Calu3 (cell line): ENCODE data around the gene DPEP1. TPM values are rescaled to one million over a fixed set of nuclear protein-coding genes. Genes with fewer than 3 reads are reported as not detected.
"Not testable (repeated sequence)": the region's sequence is repeated elsewhere in the genome, so short reads cannot be mapped to it uniquely, and the experiment has no call there.

Source experiments
- BruUV-seq: library from RNA; stranded (reverse); fragments of 400-500 nt; replicated peaks from 2 replicates; lab custom pipeline; 2021; lab: Mats Ljungman, UMichigan
- CTCF ChIA-PET: fragments of 300-600 bp; sonication (Branson Sonifier 250); formaldehyde crosslinking; loops from one replicate; lab custom pipeline; 2022; ENCODE audit warnings: antibody characterized with exemption; lab: Charles Lee
- DNase-seq: peaks from one replicate; pipeline ENCODE4 v3.0.0; 2022
- H3K27ac Mint-ChIP-seq: one replicate; pipeline ENCODE4 v1.8.0; 2022; ENCODE audit warnings: mixed read lengths; ENCODE audit not compliant: unreplicated experiment
- H3K27me3 Mint-ChIP-seq: one replicate; pipeline ENCODE4 v1.8.0; 2022; ENCODE audit warnings: mixed read lengths; ENCODE audit not compliant: unreplicated experiment
- H3K36me3 Mint-ChIP-seq: one replicate; pipeline ENCODE4 v1.8.0; 2022; ENCODE audit warnings: mild to moderate bottlenecking, moderate library complexity, mixed read lengths; ENCODE audit not compliant: insufficient read depth, unreplicated experiment
- H3K4me1 Mint-ChIP-seq: one replicate; pipeline ENCODE4 v1.8.0; 2022; ENCODE audit warnings: mild to moderate bottlenecking, low read depth, mixed read lengths; ENCODE audit not compliant: unreplicated experiment
- H3K4me3 Mint-ChIP-seq: one replicate; pipeline ENCODE4 v1.8.0; 2022; ENCODE audit warnings: mild to moderate bottlenecking, low read depth, moderate library complexity, mixed read lengths; ENCODE audit not compliant: unreplicated experiment
- H3K9me3 Mint-ChIP-seq: one replicate; pipeline ENCODE4 v1.8.0; 2022; ENCODE audit warnings: low read depth, mixed read lengths; ENCODE audit not compliant: unreplicated experiment
- CTCF ChIP-seq: fragments of 200-600 bp; IDR thresholded peaks from one replicate; pipeline ENCODE4 v1.8.0; 2022; ENCODE audit warnings: antibody characterized with exemption; ENCODE audit not compliant: unreplicated experiment
- intact Hi-C: fragments of 100-400 bp; cut with micrococcal nuclease; formaldehyde crosslinking; loops from one replicate; pipeline ENCODE4 v1.10.0; 2022; ENCODE audit not compliant: unreplicated experiment
- total RNA-seq: library from RNA; stranded (reverse); gene quantifications from 2 replicates; pipeline ENCODE4 v1.2.3, GENCODE V29; 2022

DPEP1 gene
- total RNA-seq, 1 experiment from 2014 or later: not detected

- H3K4me3 Mint-ChIP-seq: no peak overlapping the region
- no peak for DNase-seq
- peaks cover 57% of the 10 kb centered on the region for H3K36me3 Mint-ChIP-seq
- peaks cover 49% of the 10 kb centered on the region for H3K27me3 Mint-ChIP-seq
- H3K4me1 Mint-ChIP-seq: peaks cover 11% of the 10 kb centered on the region
- intact Hi-C loops: no loop called here
- no peak overlapping the region for H3K27ac Mint-ChIP-seq
- TF ChIP-seq CTCF: no peak
- no peaks in the 10 kb centered on the region for H3K9me3 Mint-ChIP-seq
- no TSS peak for BruUV-seq
- CTCF ChIA-PET: no interaction called here
Measured at GRCh38 chr16:89570342-89570923, 43.0 kb upstream of the DPEP1 start.

GRCh38 chr16:89570983-89571598, 42.4 kb upstream of the DPEP1 start:
- Mint-ChIP-seq H3K36me3 (peaks cover 50% of the 10 kb centered on the region), H3K27me3 (peaks cover 49% of the 10 kb centered on the region)
- intact Hi-C loops, H3K27ac Mint-ChIP-seq, H3K4me3 Mint-ChIP-seq, H3K4me1 Mint-ChIP-seq, DNase-seq, H3K9me3 Mint-ChIP-seq, BruUV-seq, CTCF ChIA-PET: not testable (repeated sequence)

GRCh38 chr16:89571636-89572035, 41.8 kb upstream of the DPEP1 start:
- Mint-ChIP-seq H3K27ac (no peak overlapping the region), H3K4me1 (no peaks in the 10 kb centered on the region), H3K9me3 (no peaks in the 10 kb centered on the region), H3K36me3 (peaks cover 45% of the 10 kb centered on the region), H3K27me3 (peaks cover 49% of the 10 kb centered on the region), H3K4me3 (no peak overlapping the region)
- no TSS peak for BruUV-seq
- CTCF ChIA-PET: no interaction called here
- no peak for DNase-seq
- no peak for TF ChIP-seq CTCF
- intact Hi-C loops: no loop called here

- peaks cover 44% of the 10 kb centered on the region for H3K36me3 Mint-ChIP-seq
- BruUV-seq: no TSS peak
- no peak overlapping the region for H3K4me3 Mint-ChIP-seq
- H3K27ac Mint-ChIP-seq: no peak overlapping the region
- intact Hi-C loops: no loop called here
- no peak for TF ChIP-seq CTCF
- peaks cover 49% of the 10 kb centered on the region for H3K27me3 Mint-ChIP-seq
- CTCF ChIA-PET: no interaction called here
- H3K4me1 Mint-ChIP-seq: no peaks in the 10 kb centered on the region
- DNase-seq: no peak
- no peaks in the 10 kb centered on the region for H3K9me3 Mint-ChIP-seq
Measured at GRCh38 chr16:89572073-89572484, 41.4 kb upstream of the DPEP1 start.
